SHP77 treated with DMSO at 0.1 percent for 48 hours (cell line): ENCODE results near the gene MIA3.
A peak's percentile ranks its signal among the peaks of the same experiment; 100 is the strongest.
"Not testable (repeated sequence)": the region's sequence is repeated elsewhere in the genome, so short reads cannot be mapped to it uniquely, and the experiment has no call there.

Source experiments
- DNase-seq: peaks from one replicate; lab custom pipeline; 2025; lab: John Stamatoyannopoulos, UW

The MIA3 gene

GRCh38 chr1:222618001-222618879 is at the start of gene MIA3:
Gene MIA3 (plus strand): TSS chr1:222618097. CDS start chr1:222618111, 14 bp downstream.
- peak; percentile 40 for DNase-seq

- no peak for DNase-seq
Measured at GRCh38 chr1:222570837-222571236, 47.1 kb upstream of the MIA3 start.

- DNase-seq = no peak
Measured at GRCh38 chr1:222579316-222579715, 38.6 kb upstream of the MIA3 start.

- DNase-seq = no peak
Measured at GRCh38 chr1:222582099-222582774, 35.7 kb upstream of the MIA3 start.

- DNase-seq = no peak
Measured at GRCh38 chr1:222583079-222583478, 34.8 kb upstream of the MIA3 start.

GRCh38 chr1:222586842-222587241 is 31.1 kb upstream of the MIA3 start:
- no peak for DNase-seq

GRCh38 chr1:222588135-222588534 is 29.8 kb upstream of the MIA3 start:
- no peak for DNase-seq

- peak; percentile 74 for DNase-seq
Measured at GRCh38 chr1:222589462-222590302, 28.2 kb upstream of the MIA3 start, which contains the start of gene TAF1A. Gene TAF1A (minus strand): TSS chr1:222589933.

GRCh38 chr1:222592171-222592570 is 25.7 kb upstream of the MIA3 start:
- no peak for DNase-seq

- DNase-seq = no peak
Measured at GRCh38 chr1:222594789-222595188, 23.1 kb upstream of the MIA3 start.

- no peak for DNase-seq
Measured at GRCh38 chr1:222596696-222597095, 21.2 kb upstream of the MIA3 start.

- peak; percentile 13 for DNase-seq
Measured at GRCh38 chr1:222600281-222600680, 17.6 kb upstream of the MIA3 start.

- DNase-seq = no peak
Measured at GRCh38 chr1:222601257-222601656, 16.6 kb upstream of the MIA3 start.

- no peak for DNase-seq
Measured at GRCh38 chr1:222606757-222607156, 11.1 kb upstream of the MIA3 start.

- not testable (repeated sequence) for DNase-seq
Measured at GRCh38 chr1:222609111-222609510, 8.8 kb upstream of the MIA3 start.

GRCh38 chr1:222610728-222611127 is 7.2 kb upstream of the MIA3 start:
- no peak for DNase-seq

GRCh38 chr1:222613627-222614026 is 4.3 kb upstream of the MIA3 start:
- DNase-seq = no peak

- DNase-seq = no peak
Measured at GRCh38 chr1:222616525-222616924, 1.4 kb upstream of the MIA3 start.

- DNase-seq = peak; percentile 93
Measured at GRCh38 chr1:222617367-222617951, 438 bp upstream of the MIA3 start.

GRCh38 chr1:222618880-222619596 is 1.1 kb downstream of the MIA3 start:
- no peak for DNase-seq

GRCh38 chr1:222620566-222620965 is 2.7 kb downstream of the MIA3 start:
- DNase-seq = no peak
